Trophoblast cell (in vitro differentiated cells and primary cell): ENCODE data around the gene SSH3.
A peak's percentile ranks its signal among the peaks of the same experiment; 100 is the strongest.
"Not testable (repeated sequence)": the region's sequence is repeated elsewhere in the genome, so short reads cannot be mapped to it uniquely, and the experiment has no call there.

Experiments
- DNase-seq, 2 donors: peaks; one replicate each; pipeline ENCODE4 v3.0.0-alpha.2; 2016
- H2AFZ ChIP-seq: 2 replicates; pipeline ENCODE4 v1.6.1; 2013; ENCODE audit warnings: low read length, moderate library complexity, mild to moderate bottlenecking; ENCODE audit not compliant: insufficient read depth, poor library complexity
- H2AK5ac ChIP-seq: 2 replicates; pipeline ENCODE4 v1.6.1; 2013; ENCODE audit warnings: mild to moderate bottlenecking, low read length
- H2BK120ac ChIP-seq: 2 replicates; pipeline ENCODE4 v1.6.1; 2013; ENCODE audit warnings: low read length, mild to moderate bottlenecking, moderate library complexity; ENCODE audit not compliant: insufficient read depth, poor library complexity
- H2BK12ac ChIP-seq: 2 replicates; pipeline ENCODE4 v1.6.1; 2013; ENCODE audit warnings: mild to moderate bottlenecking, low read length, moderate library complexity
- H2BK5ac ChIP-seq: 2 replicates; pipeline ENCODE4 v1.6.1; 2013; ENCODE audit warnings: low read length, low read depth, moderate library complexity, mild to moderate bottlenecking; ENCODE audit not compliant: poor library complexity
- H3K14ac ChIP-seq: 2 replicates; pipeline ENCODE4 v1.6.1; 2013; ENCODE audit warnings: mild to moderate bottlenecking, low read length
- H3K18ac ChIP-seq: 2 replicates; pipeline ENCODE4 v1.6.1; 2013; ENCODE audit warnings: mild to moderate bottlenecking, low read length
- H3K23ac ChIP-seq: 2 replicates; pipeline ENCODE4 v1.6.1; 2013; ENCODE audit warnings: low read length
- H3K27ac ChIP-seq: 2 replicates; pipeline ENCODE4 v1.5.1; 2013; ENCODE audit warnings: low read depth, mild to moderate bottlenecking, inconsistent platforms, low read length, moderate library complexity
- H3K27me3 ChIP-seq: 2 replicates; pipeline ENCODE4 v1.6.1; 2013; ENCODE audit warnings: inconsistent platforms, mild to moderate bottlenecking, low read length, moderate library complexity; ENCODE audit not compliant: insufficient read depth
- H3K36me3 ChIP-seq, 2 experiments: 1 replicate in 1 of 2; 2 replicates in 1 of 2; pipeline ENCODE4 v1.6.1; 2013; ENCODE audit warnings: low read length in 2 of 2, mild to moderate bottlenecking in 2 of 2, moderate library complexity in 1 of 2; ENCODE audit not compliant: insufficient read depth in 2 of 2, control insufficient read depth in 1 of 2
- H3K4ac ChIP-seq: 2 replicates; pipeline ENCODE4 v1.6.1; 2013; ENCODE audit warnings: low read depth, mild to moderate bottlenecking, low read length, moderate library complexity
- H3K4me1 ChIP-seq, 2 experiments: 1 replicate in 1 of 2; 2 replicates in 1 of 2; pipeline ENCODE4 v1.6.1; 2013; ENCODE audit warnings: low read length in 2 of 2, mild to moderate bottlenecking in 2 of 2, moderate library complexity in 1 of 2; ENCODE audit not compliant: insufficient read depth in 2 of 2, control insufficient read depth in 1 of 2
- H3K4me2 ChIP-seq: 2 replicates; pipeline ENCODE4 v1.6.1; 2013; ENCODE audit warnings: inconsistent platforms, mild to moderate bottlenecking, low read length, moderate library complexity
- H3K4me3 ChIP-seq: 2 replicates; pipeline ENCODE4 v1.5.1; 2013; ENCODE audit warnings: mild to moderate bottlenecking, low read depth, low read length, inconsistent platforms
- H3K79me1 ChIP-seq: one replicate; pipeline ENCODE4 v1.6.1; 2013; ENCODE audit warnings: low read length
- H3K79me2 ChIP-seq: 2 replicates; pipeline ENCODE4 v1.6.1; 2013; ENCODE audit warnings: low read length, mild to moderate bottlenecking; ENCODE audit not compliant: control insufficient read depth, insufficient read depth, poor library complexity
- H3K9ac ChIP-seq: 2 replicates; pipeline ENCODE4 v1.6.1; 2013; ENCODE audit warnings: mild to moderate bottlenecking, low read length
- H3K9me3 ChIP-seq: 2 replicates; pipeline ENCODE4 v1.6.1; 2013; ENCODE audit warnings: low read depth, mild to moderate bottlenecking, control low read depth, inconsistent platforms, low read length; ENCODE audit not compliant: insufficient read depth
- H4K12ac ChIP-seq: 2 replicates; pipeline ENCODE4 v1.6.1; 2013; ENCODE audit warnings: low read depth, mild to moderate bottlenecking, low read length, moderate library complexity
- H4K8ac ChIP-seq: 2 replicates; pipeline ENCODE4 v1.6.1; 2013; ENCODE audit warnings: low read depth, mild to moderate bottlenecking, low read length, moderate library complexity
- H4K91ac ChIP-seq: one replicate; pipeline ENCODE4 v1.6.1; 2013; ENCODE audit warnings: low read depth, mild to moderate bottlenecking, low read length, moderate library complexity
- WGBS: extraction: QIAGEN DNeasy Blood & Tissue Kit; methylation state at CpG from one replicate; pipeline ENCODE4 v1.1.7; 2013; ENCODE audit warnings: missing lambda C conversion rate; ENCODE audit not compliant: insufficient read length, insufficient coverage; ENCODE audit errors: extremely low coverage; 5-methylcytosine and 5-hydroxymethylcytosine counted together

Gene SSH3

DNA sequence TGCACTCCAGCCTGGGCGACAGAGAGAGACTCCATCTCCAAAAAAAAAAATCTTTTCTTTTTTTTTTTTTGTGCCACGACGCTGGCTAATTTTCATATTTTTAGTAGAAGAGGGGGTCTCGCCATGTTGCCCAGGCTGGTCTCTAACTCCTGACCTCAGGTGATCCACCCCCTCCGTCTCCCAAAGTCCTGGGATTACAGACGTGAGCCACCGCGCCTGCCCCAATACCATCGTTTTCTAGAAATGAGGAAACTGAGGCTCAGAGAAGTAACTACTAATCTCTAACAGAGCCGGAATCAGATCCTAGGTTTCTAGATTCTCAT is 13.5 kb downstream of the SSH3 start:
- Histone ChIP-seq H4K8ac (peak overlapping the region; percentile 94), H3K4ac (peak overlapping the region; percentile 31), H3K14ac (peak overlapping the region; percentile 96), H2AK5ac (no peak overlapping the region), H3K18ac (peak overlapping the region; percentile 90), H3K23ac (no peak overlapping the region), H3K79me2 (peaks cover 5% of the 10 kb centered on the region), H3K9me3 (no peaks in the 10 kb centered on the region), H3K79me1 (peaks cover 11% of the 10 kb centered on the region), H3K36me3 (peaks cover 0 to 1% of the 10 kb centered on the region in 2 experiments), H3K4me1 (peaks cover 11 to 16% of the 10 kb centered on the region in 2 experiments), H3K4me2 (peak overlapping the region; percentile 77), H3K9ac (peak overlapping the region; percentile 59), H2BK120ac (peak overlapping the region; percentile 74), H3K27ac (peak overlapping the region; percentile 95), H2BK5ac (peak overlapping the region; percentile 83), H2AFZ (peak overlapping the region; percentile 68), H2BK12ac (no peak overlapping the region), H4K12ac (peak overlapping the region; percentile 95), H4K91ac (peak overlapping the region; percentile 93), H3K4me3 (peak overlapping the region; percentile 77), H3K27me3 (peaks cover 3% of the 10 kb centered on the region)
- no CpG with 5 or more reads among the region's 10 CpGs for WGBS
- no peak for DNase-seq

DNA sequence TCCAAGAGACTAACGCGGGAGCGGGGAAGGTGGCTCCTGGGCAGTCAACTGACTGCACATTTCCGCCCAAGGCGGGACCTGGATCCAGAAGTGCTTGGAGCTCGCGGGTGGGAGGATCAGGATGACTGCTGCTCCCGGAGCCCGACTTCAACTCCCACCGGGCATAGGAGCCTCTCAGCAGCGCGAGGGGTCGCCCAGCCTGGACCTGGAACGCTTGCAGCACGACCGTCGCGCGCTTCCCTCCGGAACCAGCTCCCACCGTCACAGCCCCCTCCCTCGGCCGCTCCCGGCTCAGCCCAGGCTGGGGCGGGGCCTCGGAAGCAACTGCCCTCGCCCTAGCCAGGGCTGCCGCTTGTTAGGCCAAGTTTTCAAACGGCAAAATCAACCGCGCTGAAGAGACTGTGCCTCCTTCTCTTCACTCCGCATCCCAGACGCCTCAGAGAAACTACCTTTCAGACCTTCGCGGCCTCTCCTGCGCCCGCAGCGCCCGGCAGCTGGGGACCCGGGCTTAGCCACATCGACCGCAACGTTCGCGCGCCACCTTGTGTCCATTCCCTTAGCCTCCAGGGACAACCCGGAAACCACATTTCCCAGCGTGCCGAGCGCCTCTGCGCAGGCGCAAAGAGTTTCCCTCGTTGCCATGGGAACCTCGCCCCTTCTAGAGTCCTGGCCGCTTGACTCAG is 14.0 kb downstream of the SSH3 start:
- H3K9ac ChIP-seq, result peak overlapping the region; percentile 59
- H3K4me1 ChIP-seq, result peaks cover 11 to 14% of the 10 kb centered on the region in 2 experiments
- H3K4ac ChIP-seq, result peak overlapping the region; percentile 81
- no peak overlapping the region for H2AK5ac ChIP-seq
- peak overlapping the region; percentile 95 for H3K27ac ChIP-seq
- peak overlapping the region; percentile 90 for H3K18ac ChIP-seq
- WGBS, result no CpG with 5 or more reads among the region's 55 CpGs
- H3K79me2 ChIP-seq, result peaks cover 5% of the 10 kb centered on the region
- H4K8ac ChIP-seq, result peak overlapping the region; percentile 94
- H3K14ac ChIP-seq, result peak overlapping the region; percentile 96
- peak; percentile 97 to 100 for DNase-seq
- H3K9me3 ChIP-seq, result no peaks in the 10 kb centered on the region
- peak overlapping the region; percentile 93 for H4K91ac ChIP-seq
- H2BK5ac ChIP-seq, result peak overlapping the region; percentile 83
- H3K23ac ChIP-seq, result no peak overlapping the region
- H3K36me3 ChIP-seq, result no peaks in the 10 kb centered on the region
- peaks cover 11% of the 10 kb centered on the region for H3K79me1 ChIP-seq
- H3K4me2 ChIP-seq, result peak overlapping the region; percentile 77
- H3K4me3 ChIP-seq, result peak overlapping the region; percentile 77
- peak overlapping the region; percentile 68 for H2AFZ ChIP-seq
- peak overlapping the region; percentile 95 for H4K12ac ChIP-seq
- H2BK120ac ChIP-seq, result peak overlapping the region; percentile 74
- H3K27me3 ChIP-seq, result peaks cover 3% of the 10 kb centered on the region
- peak overlapping the region; percentile 38 for H2BK12ac ChIP-seq

- no peak overlapping the region for H3K4ac ChIP-seq
- no CpG with 5 or more reads among the region's 53 CpGs for WGBS
Observed at GRCh38 chr11:67317888-67318555, 14.7 kb downstream of the SSH3 start.

GRCh38 chr11:67318876-67319275 is 15.5 kb downstream of the SSH3 start:
- not testable (repeated sequence) for H3K79me2 ChIP-seq, H2AK5ac ChIP-seq, DNase-seq, H2AFZ ChIP-seq, H3K79me1 ChIP-seq, H3K23ac ChIP-seq, H4K8ac ChIP-seq, H3K4me2 ChIP-seq, H4K91ac ChIP-seq, H3K4ac ChIP-seq, H2BK120ac ChIP-seq, H3K27me3 ChIP-seq, H3K14ac ChIP-seq, H3K9ac ChIP-seq, H3K4me3 ChIP-seq, H4K12ac ChIP-seq, H3K36me3 ChIP-seq, H3K27ac ChIP-seq, H3K18ac ChIP-seq, H3K4me1 ChIP-seq, H2BK12ac ChIP-seq, H3K9me3 ChIP-seq, H2BK5ac ChIP-seq
- no CpG with 5 or more reads among the region's 12 CpGs for WGBS

More at GRCh38 chr11:67317888-67318555, 14.7 kb downstream of the SSH3 start:
- Histone ChIP-seq H2BK120ac (no peak overlapping the region), H3K18ac (peak overlapping the region; percentile 16), H3K27me3 (peaks cover 3% of the 10 kb centered on the region), H3K79me2 (peaks cover 5% of the 10 kb centered on the region), H3K27ac (no peak overlapping the region), H2AFZ (peak overlapping the region; percentile 90), H3K4me1 (peaks cover 5 to 8% of the 10 kb centered on the region in 2 experiments), H3K14ac (peak overlapping the region; percentile 40), H4K8ac (peak overlapping the region; percentile 62), H2AK5ac (no peak overlapping the region), H4K91ac (no peak overlapping the region), H2BK12ac (no peak overlapping the region), H4K12ac (no peak overlapping the region), H3K4me2 (peak overlapping the region; percentile 77), H3K36me3 (no peaks in the 10 kb centered on the region), H3K23ac (no peak overlapping the region), H3K9ac (no peak overlapping the region), H3K79me1 (peaks cover 8% of the 10 kb centered on the region), H3K4me3 (peak overlapping the region; percentile 70), H3K9me3 (no peaks in the 10 kb centered on the region), H2BK5ac (no peak overlapping the region)
- no peak for DNase-seq
